ENCODE measurements around the gene GNG3. TPM values are rescaled to one million over a fixed set of nuclear protein-coding genes. Genes with fewer than 3 reads are reported as not detected.

The GNG3 gene
- total RNA-seq, 1 donor from 2014 or later = 1.8 TPM

DNA sequence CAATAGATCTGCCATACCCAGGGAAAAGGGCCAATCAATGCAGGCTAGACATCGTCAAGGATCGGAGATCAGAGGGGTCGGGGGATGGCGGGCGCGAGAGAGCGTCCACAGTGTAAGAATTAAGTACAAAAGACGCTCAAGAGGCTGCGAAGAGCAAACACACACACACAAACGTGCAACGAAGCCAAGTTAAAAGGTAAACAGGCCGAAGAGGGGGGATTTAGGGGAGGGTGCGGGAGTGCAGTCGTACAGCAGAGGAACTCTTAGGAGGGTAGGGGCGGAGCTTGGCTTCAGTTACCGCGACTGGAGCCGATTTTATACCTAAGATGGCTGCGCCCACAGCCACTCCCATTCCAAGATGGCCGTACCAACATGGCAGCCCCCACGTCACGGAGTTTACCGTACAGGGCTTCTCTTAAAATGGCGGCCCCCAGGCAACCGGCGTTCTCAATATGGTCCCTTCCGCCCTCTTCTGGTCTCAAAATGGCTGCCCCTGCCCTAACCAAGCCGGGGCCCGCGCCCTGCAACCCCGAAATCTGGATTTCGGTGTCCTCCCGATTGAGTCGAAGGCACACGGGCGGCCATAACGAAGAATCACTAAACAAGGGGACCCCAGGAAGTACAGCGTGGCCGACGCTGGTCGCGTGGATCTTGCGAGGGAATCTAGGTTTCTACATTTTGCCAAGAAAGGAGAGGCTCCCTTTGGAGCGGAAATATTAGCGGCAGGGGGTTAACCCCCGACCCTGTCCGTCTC is 1.9 kb downstream of the GNG3 start:
- H3K4me3 Mint-ChIP-seq (ENCODE audit: low read depth) = peak overlapping the region; percentile 95
- no peaks in the 10 kb centered on the region for H3K27me3 Mint-ChIP-seq
- H3K9me3 Mint-ChIP-seq (ENCODE audit: low read depth) = no peaks in the 10 kb centered on the region
- peaks cover 41% of the 10 kb centered on the region for H3K4me1 Mint-ChIP-seq (ENCODE audit: low read depth)
- peaks cover 16% of the 10 kb centered on the region for H3K36me3 Mint-ChIP-seq (ENCODE audit: insufficient read depth)
- TF ChIP-seq, protein P1, sequence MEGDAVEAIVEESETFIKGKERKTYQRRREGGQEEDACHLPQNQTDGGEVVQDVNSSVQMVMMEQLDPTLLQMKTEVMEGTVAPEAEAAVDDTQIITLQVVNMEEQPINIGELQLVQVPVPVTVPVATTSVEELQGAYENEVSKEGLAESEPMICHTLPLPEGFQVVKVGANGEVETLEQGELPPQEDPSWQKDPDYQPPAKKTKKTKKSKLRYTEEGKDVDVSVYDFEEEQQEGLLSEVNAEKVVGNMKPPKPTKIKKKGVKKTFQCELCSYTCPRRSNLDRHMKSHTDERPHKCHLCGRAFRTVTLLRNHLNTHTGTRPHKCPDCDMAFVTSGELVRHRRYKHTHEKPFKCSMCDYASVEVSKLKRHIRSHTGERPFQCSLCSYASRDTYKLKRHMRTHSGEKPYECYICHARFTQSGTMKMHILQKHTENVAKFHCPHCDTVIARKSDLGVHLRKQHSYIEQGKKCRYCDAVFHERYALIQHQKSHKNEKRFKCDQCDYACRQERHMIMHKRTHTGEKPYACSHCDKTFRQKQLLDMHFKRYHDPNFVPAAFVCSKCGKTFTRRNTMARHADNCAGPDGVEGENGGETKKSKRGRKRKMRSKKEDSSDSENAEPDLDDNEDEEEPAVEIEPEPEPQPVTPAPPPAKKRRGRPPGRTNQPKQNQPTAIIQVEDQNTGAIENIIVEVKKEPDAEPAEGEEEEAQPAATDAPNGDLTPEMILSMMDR (IDR thresholded peaks at IDR 0.05; ENCODE audit: unreplicated experiment) = peak; percentile 8
- DNase-seq (ENCODE audit: low spot score, unreplicated experiment) = peak; percentile 83
- peak overlapping the region; percentile 99 for H3K27ac Mint-ChIP-seq

DNA sequence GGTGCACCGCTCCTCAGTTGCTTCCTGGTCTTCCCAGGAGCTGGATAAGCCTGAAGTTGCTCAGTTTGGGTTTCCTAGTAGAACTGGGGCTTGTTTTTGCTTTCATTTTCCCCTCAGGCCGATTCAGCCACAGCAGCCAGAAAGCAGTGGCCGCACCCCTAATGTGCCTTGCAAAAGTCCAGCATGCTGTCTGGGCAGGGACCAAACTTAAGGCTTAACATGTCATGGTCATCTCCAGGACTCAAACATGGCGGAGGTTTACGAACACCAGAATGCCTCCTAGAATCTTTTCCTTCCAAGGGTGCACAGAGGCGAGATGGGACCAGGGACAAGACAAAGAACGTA is 2.5 kb downstream of the GNG3 start:
- H3K27me3 Mint-ChIP-seq = no peaks in the 10 kb centered on the region
- H3K4me1 Mint-ChIP-seq (ENCODE audit: low read depth) = peaks cover 43% of the 10 kb centered on the region
- peaks cover 16% of the 10 kb centered on the region for H3K36me3 Mint-ChIP-seq (ENCODE audit: insufficient read depth)

DNA sequence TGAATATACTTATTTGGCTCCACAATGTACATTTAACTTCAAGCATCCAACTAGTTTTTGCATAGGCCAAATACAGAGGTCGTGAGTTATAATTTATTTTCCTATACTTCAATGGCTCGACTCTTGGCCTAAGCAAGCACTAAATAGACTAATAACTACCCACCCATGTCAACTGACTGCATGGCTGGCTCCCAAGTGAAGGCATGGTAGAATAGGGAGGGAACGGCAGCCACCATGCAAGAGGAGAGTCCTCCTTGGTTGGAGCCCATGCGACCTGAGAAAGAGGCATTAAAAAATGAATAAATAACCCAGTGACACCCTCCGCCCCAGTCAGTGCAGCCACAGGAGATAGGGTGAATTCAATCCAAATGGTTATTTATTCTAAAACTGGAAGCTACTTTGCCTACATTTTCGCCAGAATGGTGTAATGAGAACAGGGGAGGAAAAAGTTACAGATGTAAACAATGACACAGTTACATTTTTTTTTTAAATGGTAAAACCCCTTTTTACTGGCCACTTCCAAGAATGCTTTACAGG is 4.9 kb downstream of the GNG3 start:
- peak overlapping the region; percentile 86 for H3K27ac Mint-ChIP-seq

More for the DNA sequence above, 2.5 kb downstream of the GNG3 start:
- H3K27ac Mint-ChIP-seq = peak overlapping the region; percentile 99
- TF ChIP-seq, protein P1 (IDR thresholded peaks at IDR 0.05; ENCODE audit: unreplicated experiment) = no peak
- peak overlapping the region; percentile 95 for H3K4me3 Mint-ChIP-seq (ENCODE audit: low read depth)
- H3K9me3 Mint-ChIP-seq (ENCODE audit: low read depth) = no peaks in the 10 kb centered on the region
- no peak for DNase-seq (ENCODE audit: low spot score, unreplicated experiment)

DNA sequence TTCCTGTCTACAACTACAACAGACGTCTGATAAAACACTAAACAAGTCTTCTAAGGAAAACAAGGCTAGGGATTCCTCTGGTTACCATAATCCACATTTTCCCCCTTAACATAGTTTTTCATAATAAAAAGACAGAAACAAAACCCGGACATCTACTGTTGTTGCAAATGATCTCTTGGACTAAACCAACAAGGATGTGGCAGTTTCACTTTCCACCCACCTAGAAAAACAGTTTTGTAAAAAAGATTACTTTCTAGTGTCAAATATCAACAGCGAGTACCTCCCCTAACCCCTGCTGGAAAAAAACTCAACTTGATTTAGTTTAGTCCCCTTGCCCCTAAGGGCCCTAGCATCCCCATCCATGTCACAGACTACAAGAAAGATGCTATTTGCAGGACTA is 5.4 kb downstream of the GNG3 start:
- peak overlapping the region; percentile 86 for H3K27ac Mint-ChIP-seq
- no peak for DNase-seq (ENCODE audit: low spot score, unreplicated experiment)
- no peaks in the 10 kb centered on the region for H3K27me3 Mint-ChIP-seq
- H3K4me3 Mint-ChIP-seq (ENCODE audit: low read depth) = no peak overlapping the region
- TF ChIP-seq, protein P1 (IDR thresholded peaks at IDR 0.05; ENCODE audit: unreplicated experiment) = no peak
- H3K9me3 Mint-ChIP-seq (ENCODE audit: low read depth) = no peaks in the 10 kb centered on the region
- peaks cover 26% of the 10 kb centered on the region for H3K4me1 Mint-ChIP-seq (ENCODE audit: low read depth)
- H3K36me3 Mint-ChIP-seq (ENCODE audit: insufficient read depth) = peaks cover 28% of the 10 kb centered on the region

More for the DNA sequence above, 4.9 kb downstream of the GNG3 start:
- Mint-ChIP-seq H3K27me3 (no peaks in the 10 kb centered on the region), H3K36me3 (ENCODE audit: insufficient read depth) (peaks cover 26% of the 10 kb centered on the region), H3K4me3 (ENCODE audit: low read depth) (no peak overlapping the region), H3K4me1 (ENCODE audit: low read depth) (peaks cover 27% of the 10 kb centered on the region), H3K9me3 (ENCODE audit: low read depth) (no peaks in the 10 kb centered on the region)
- no peak for DNase-seq (ENCODE audit: low spot score, unreplicated experiment)
- TF ChIP-seq, protein P1 (IDR thresholded peaks at IDR 0.05; ENCODE audit: unreplicated experiment) = no peak

DNA sequence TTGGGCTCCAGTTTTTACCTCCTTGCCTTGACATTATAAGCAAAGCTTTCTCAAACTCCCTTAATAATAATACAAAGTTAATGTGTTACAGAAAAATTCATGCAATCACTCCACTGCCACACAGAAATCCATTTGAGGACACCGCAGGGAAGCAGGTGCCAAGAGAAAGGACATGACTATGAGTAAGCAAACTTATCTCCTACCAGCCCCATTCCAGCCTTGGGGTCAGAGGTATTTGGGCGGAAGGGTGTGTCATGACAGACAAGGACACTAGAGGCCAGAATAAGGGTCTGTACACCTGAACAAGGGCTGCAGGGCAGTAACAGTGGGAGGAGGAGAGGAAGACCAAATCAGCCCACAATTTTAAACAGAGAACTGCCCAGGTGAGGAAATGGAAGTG is 5.9 kb downstream of the GNG3 start:
- peak overlapping the region; percentile 86 for H3K27ac Mint-ChIP-seq
- no peaks in the 10 kb centered on the region for H3K27me3 Mint-ChIP-seq
- H3K4me3 Mint-ChIP-seq (ENCODE audit: low read depth) = no peak overlapping the region
- TF ChIP-seq, protein P1 (IDR thresholded peaks at IDR 0.05; ENCODE audit: unreplicated experiment) = no peak
- peaks cover 25% of the 10 kb centered on the region for H3K4me1 Mint-ChIP-seq (ENCODE audit: low read depth)
- DNase-seq (ENCODE audit: low spot score, unreplicated experiment) = no peak
- H3K9me3 Mint-ChIP-seq (ENCODE audit: low read depth) = no peaks in the 10 kb centered on the region
- peaks cover 32% of the 10 kb centered on the region for H3K36me3 Mint-ChIP-seq (ENCODE audit: insufficient read depth)

All from progenitor cell of endocrine pancreas (in vitro differentiated cells).